NK-92 (cell line): ENCODE data around the gene CENPF.

Source experiments
- DNase-seq: peaks from one replicate; lab custom pipeline; 2025; ENCODE audit not compliant: unreplicated experiment; lab: John Stamatoyannopoulos, UW

CENPF gene

GRCh38 chr1:214617843-214618242 lies 14.8 kb downstream of the CENPF start:
- DNase-seq: no peak

- no peak for DNase-seq
Measured at GRCh38 chr1:214621236-214621635, 18.2 kb downstream of the CENPF start.

DNA sequence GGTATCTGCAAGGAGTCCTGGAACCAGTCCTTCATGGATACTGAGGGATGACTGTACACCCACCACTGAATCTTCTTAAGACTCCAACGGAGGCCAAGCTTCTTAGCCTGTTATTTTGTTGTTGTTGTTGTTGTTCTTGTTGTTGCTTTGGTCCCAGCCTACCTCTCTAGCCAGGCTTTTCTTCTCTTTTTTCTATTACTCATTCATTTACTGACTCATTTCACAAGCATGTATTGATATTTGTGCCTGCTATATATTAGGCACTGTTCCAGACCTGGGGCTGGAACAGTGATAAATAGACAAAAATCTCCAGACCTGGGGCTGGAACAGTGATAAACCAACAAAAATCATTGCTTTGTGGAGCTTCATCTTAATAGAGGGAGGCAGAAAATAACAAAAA lies 20.4 kb downstream of the CENPF start:
- DNase-seq: no peak

GRCh38 chr1:214632091-214632490 lies 29.1 kb downstream of the CENPF start:
- no peak for DNase-seq

- DNase-seq: no peak
Measured at GRCh38 chr1:214633686-214634085, 30.7 kb downstream of the CENPF start.

DNA sequence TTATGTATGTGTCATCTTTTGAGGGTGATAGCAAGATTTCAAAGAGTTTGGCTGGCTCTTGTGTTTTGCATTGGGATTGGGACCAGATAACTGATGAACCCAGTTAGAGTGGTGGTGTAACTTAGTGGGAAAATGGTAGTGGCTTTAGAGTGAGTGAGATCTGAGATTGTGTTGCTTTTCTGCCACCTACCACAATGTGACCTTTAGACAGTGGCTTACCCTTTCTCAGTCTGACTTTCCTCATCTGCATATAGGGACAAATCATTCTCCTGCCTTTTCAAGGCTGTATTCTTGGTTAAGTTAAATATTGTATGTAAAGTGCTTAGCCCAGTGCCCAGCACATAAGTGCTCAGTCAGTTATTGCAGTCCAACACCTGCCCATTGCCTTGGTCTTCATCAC lies 31.3 kb downstream of the CENPF start:
- DNase-seq: no peak

- DNase-seq: no peak
Measured at GRCh38 chr1:214635086-214635485, 32.1 kb downstream of the CENPF start.

DNA sequence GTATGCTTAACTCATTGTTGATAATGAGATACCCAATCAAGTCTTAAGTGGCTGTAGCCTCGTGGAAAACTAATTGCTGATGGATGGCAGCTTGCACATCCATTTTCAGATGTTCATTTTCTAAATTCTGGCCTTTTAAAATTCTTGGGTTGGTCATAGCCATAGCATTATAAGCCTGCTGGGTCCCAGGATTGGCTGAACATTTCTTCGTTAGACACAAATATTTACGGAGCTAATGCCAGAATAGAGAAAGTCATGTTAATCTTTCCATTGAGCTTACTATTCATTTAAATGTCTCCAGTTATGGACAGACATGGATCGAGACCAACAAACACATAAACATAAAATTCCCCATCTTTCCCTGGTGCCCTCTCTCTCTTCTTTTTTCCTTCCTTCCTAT lies 32.5 kb downstream of the CENPF start:
- DNase-seq: no peak

DNA sequence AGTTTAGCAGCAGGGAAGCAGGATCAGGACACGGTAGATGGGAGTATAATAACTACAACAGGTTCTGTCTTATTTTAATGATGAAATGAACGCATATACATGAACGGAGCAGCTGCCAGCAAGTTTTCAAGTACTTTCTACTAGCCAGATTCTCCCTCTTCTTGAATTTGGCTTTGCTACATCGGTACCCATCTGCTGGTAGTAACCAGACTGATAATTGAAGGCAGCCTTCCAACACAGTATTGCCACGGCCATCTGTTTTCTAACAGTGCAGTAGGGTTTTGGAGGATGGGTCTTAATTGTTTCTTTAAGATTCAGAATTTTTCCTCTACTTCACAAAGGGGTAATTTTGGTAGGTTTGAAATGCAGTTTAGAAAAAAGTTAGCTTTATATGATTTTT lies 33.4 kb downstream of the CENPF start:
- no peak for DNase-seq

GRCh38 chr1:214637125-214637524 lies 34.1 kb downstream of the CENPF start:
- no peak for DNase-seq

DNA sequence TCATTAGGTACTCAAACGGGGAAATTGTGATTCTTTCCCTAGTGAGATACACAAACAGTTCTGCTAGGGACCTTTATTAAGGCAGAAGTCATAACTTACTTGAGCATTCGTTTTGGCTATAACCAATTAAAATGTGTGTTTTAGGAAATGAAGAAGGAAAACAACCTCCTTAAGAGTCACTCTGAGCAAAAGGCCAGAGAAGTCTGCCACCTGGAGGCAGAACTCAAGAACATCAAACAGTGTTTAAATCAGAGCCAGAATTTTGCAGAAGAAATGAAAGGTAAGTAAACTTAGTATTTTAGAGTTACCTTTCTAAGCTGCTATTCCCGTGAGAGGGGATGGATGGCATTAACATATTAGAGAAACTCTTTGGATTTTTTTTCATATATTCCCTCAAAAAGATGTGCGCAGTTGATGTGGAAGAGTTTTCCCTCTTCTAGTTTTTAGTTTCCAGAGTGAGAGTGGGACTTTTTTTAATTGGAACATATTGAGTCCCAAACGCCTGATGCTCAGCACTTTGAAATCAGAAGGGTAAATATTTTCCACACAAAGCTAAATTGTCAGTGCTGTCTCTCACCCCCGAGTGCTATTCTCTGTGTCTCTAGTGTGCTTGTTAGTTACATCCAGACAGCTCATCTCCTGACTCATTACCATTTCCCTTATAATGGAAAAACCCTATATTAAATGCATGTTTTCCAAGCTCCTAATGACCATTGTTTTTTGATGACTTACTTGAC lies 34.9 kb downstream of the CENPF start:
- DNase-seq: no peak

GRCh38 chr1:214638459-214638807 lies 35.4 kb downstream of the CENPF start:
- no peak for DNase-seq

GRCh38 chr1:214638997-214639396 lies 36.0 kb downstream of the CENPF start:
- no peak for DNase-seq

- DNase-seq: no peak
Measured at GRCh38 chr1:214640431-214641213, 37.6 kb downstream of the CENPF start.

GRCh38 chr1:214641214-214641895 lies 38.4 kb downstream of the CENPF start:
- DNase-seq: no peak

DNA sequence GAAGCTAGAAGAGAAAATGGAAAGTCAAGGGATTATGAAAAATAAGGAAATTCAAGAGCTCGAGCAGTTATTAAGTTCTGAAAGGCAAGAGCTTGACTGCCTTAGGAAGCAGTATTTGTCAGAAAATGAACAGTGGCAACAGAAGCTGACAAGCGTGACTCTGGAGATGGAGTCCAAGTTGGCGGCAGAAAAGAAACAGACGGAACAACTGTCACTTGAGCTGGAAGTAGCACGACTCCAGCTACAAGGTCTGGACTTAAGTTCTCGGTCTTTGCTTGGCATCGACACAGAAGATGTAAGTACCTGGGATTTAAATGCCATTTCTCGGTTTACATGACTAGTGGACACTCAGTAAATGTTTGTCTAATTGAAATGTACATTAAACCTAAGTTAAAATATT lies 40.0 kb downstream of the CENPF start:
- DNase-seq: no peak

DNA sequence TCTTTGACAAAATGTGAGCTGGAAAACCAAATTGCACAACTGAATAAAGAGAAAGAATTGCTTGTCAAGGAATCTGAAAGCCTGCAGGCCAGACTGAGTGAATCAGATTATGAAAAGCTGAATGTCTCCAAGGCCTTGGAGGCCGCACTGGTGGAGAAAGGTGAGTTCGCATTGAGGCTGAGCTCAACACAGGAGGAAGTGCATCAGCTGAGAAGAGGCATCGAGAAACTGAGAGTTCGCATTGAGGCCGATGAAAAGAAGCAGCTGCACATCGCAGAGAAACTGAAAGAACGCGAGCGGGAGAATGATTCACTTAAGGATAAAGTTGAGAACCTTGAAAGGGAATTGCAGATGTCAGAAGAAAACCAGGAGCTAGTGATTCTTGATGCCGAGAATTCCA lies 42.7 kb downstream of the CENPF start:
- DNase-seq: no peak

DNA sequence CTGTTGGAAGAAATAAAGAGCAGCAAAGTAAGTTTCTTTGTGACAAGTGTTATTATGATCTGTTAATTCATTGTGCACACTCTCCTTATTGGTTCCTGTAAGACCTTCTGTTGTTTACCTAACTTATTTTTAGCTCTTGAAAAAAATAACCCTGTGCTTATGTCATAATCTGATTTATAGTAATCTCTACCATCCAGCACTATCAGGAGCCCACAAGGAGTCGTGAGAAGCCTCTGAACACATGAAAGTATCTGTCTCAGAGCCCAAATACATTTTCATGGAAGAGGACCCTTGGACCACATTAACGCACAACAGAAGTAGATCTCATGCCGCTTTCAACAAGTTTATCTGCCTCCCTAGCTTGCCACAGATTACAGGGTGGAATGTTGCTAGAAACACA lies 45.8 kb downstream of the CENPF start:
- no peak for DNase-seq

- DNase-seq: no peak
Measured at GRCh38 chr1:214649607-214650006, 46.6 kb downstream of the CENPF start.

DNA sequence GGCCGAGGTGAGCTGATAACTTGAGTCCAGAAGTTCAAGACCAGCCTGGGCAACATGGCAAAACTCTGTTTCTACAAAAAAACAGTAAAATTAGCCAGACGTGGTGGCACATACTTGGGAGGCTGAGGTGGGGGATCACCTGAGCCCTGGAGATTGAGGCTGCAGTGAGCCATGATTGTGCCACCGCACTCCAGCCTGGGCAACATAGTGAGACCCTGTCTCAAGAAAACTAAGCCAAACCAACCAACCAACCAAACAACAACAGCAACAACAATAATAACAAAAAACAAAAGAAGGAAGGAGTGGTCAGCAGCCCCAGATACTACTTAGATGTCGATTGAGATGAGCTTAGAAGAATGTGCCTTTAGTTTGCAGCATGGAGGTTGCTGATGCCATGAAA lies 47.7 kb downstream of the CENPF start:
- no peak for DNase-seq

DNA sequence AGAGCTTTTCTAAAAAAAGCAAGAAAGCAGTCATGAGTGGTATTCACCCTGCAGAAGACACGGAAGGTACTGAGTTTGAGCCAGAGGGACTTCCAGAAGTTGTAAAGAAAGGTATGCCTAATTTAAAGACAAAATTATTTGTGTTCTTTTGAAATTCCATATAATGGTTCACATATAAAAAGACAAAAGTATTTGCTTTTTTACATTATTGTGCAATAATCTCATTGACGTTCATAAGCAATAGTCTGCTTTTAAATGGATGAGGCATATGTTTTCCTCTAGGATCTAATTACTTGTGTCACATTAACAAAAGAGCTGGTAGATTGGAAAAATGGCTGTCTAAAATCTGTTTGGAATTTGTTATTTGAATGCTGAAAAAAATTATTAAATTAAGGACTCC lies 54.3 kb downstream of the CENPF start:
- no peak for DNase-seq

GRCh38 chr1:214658175-214658574 lies 55.2 kb downstream of the CENPF start:
- DNase-seq: no peak
